GM19023 (cell line): ENCODE results near the gene ATP6AP1.
A peak's percentile ranks its signal among the peaks of the same experiment; 100 is the strongest.
"Not testable (repeated sequence)": the region's sequence is repeated elsewhere in the genome, so short reads cannot be mapped to it uniquely, and the experiment has no call there.

Source experiments
- ATAC-seq: cut with Tn5 transposase; IDR thresholded peaks from one replicate; pipeline ENCODE4 v1.9.1; 2021; ENCODE audit warnings: mild to moderate bottlenecking, moderate library complexity; ENCODE audit not compliant: unreplicated experiment

The ATP6AP1 gene

GRCh38 chrX:154428176-154429171 lies at the start of gene ATP6AP1:
ATP6AP1 (plus strand) TSS chrX:154428677; CDS start chrX:154428693, 16 bp downstream.
- ATAC-seq: peak; percentile 93

DNA sequence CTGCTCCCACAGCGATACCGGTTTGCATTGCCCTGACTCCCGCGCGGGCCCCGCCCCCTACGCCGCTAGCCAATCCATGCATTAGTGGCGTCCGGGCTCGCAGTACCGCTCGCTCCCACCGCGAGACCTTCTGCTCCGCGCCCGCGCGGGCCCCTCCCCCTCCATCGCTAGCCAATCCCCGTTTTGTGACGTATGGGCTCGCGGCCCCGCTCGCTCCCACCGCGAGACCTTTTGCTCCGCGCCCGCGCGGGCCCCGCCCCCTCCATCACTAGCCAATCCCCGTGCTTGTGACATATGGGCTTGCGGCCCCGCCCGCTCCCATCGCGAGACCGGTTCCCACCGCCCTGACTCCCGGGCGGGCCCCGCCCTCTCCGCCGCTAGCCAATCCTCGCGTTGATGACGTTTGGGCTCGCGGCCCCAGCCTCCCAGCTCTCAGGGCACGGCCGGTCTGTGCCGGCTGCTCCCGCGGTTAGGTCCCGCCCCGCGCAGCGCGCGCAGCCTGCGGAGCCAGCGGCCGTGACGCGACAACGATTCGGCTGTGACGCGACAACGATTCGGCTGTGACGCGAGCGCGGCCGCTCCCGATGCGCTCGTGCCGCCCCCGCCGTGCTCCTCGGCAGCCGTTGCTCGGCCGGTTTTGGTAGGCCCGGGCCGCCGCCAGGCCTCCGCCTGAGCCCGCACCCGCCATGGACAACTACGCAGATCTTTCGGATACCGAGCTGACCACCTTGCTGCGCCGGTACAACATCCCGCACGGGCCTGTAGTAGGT lies 49.5 kb upstream of the ATP6AP1 start, which contains the start of gene EMD:
EMD (plus strand) TSS at position 497 of the 770 bp plus-strand sequence; CDS start at position 687, 190 bp downstream.
- ATAC-seq: peak; percentile 80

GRCh38 chrX:154379569-154379951 lies 48.9 kb upstream of the ATP6AP1 start:
- ATAC-seq: no peak

GRCh38 chrX:154380153-154380552 lies 48.3 kb upstream of the ATP6AP1 start:
- no peak for ATAC-seq

- ATAC-seq: no peak
These were observed 47.7 kb upstream of the ATP6AP1 start for GRCh38 chrX:154380787-154381186.

DNA sequence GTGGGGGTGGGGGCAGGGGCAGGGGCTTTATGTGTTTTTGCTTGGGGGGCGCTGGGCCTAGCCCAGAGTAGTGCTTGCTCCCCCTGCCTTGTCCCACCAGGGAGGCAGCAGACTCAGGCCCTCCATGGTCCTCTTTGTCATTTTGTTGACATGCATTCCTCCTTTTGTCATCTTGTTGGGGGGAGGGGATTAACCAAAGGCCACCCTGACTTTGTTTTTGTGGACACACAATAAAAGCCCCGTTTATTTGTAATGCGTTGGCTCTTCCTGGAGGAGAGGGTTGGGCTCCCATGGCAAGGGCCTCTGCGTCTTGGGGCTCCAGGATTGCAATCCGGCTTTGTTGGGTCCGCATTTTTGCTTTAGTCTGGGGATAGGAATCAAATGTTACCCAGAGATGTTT lies 47.2 kb upstream of the ATP6AP1 start:
- ATAC-seq: no peak

GRCh38 chrX:154382483-154383069 lies 45.9 kb upstream of the ATP6AP1 start:
- no peak for ATAC-seq

GRCh38 chrX:154383359-154384283 lies 44.9 kb upstream of the ATP6AP1 start:
- ATAC-seq: no peak

DNA sequence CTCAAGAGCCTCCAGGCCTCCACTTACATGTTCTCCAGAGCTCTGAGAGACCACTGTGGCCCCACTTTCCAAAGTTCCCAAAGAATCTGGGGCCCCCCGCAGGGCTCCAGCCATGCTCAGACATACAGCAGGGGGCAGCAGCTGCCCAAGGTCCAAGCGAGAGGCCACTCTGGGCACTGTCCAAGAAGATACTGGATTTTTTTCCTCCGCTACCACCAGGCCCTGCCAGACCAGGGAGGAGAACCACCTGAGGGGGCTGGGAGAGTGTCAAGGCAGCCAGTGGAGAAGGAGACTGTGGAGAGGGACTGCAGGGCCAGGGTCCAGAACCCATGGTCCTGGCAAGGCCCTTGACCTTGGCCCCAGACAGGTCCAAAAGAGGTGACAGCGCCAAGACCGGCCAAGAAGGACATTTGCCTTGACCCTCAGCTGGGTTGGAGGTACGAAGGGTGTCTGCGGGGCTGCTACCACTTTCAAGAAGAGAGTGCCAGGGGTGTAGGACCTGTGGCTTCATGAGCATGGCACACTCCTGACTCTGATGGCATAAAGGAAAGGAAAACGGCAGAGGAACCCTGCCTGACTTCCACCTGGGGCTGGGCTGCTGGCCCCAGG lies 44.1 kb upstream of the ATP6AP1 start:
- ATAC-seq: no peak

DNA sequence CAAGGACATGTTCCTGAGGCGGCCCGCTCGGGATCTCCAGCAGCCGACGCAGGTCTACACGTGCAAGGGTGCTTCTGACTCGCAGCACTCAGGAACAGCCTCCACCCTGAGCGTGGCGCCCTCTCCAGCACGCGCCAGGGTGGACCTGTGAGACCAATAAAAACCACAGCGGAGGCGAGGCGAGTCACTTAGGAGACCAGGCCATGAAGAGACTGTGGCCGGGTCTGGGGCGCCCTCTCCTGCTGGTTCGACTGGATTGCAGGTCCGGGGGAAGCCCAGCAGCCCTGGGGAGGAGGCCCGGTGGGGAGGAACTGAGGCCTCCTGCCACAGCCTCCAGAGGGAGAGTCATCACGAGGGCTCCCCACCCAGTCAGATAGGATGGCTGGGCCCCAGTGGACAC lies 40.4 kb upstream of the ATP6AP1 start:
- peak; percentile 28 for ATAC-seq

- not testable (repeated sequence) for ATAC-seq
These were observed 39.8 kb upstream of the ATP6AP1 start for GRCh38 chrX:154388649-154389048.

DNA sequence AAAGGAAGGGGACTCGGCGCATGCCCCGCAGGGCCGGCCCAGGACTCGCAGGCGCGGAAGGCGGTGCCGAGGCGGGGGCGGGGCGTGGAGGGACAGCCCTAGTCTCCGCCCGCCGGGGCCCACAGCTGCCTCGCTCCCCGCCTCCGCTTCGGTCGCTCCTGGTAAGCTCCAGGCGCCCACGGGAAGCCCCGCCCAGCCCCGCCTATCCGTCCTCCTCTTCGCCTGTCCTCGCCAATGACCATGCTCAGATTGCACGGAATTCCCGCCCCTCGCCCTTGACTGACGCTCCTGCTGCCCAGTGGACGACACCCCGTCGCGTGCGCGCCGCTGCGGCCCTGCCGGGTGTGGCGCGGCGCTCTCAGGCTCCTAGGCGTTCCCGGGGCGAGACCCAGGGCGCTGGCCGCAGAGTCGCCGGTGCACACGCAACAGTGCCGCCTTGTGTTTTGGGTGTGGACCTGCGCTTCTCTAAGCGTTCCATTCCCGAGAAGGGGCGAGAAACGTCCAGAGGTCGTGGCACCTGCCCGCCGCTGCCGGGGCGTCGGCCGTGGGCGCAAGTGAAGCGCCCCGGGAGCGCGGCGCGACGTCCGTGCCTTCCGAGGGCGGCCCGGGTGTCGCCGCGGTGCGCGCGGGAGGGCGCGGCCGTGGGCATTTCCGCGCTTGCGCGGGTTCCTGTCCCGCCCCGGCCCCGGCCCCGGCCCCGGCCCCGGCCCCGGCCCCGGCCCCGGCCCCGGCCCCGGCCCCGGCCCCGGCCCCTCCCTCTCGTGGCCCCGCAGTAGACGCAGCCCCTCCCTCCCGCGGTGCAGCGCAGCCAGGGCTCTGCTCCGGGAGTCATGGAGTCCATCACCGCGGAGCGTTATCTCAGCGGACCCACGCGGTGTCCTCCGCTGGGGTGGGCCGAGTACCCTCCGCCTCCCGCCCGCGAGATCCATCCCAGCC lies 38.4 kb upstream of the ATP6AP1 start:
- peak; percentile 62 for ATAC-seq

- ATAC-seq: not testable (repeated sequence)
These were observed 32.1 kb upstream of the ATP6AP1 start for GRCh38 chrX:154396363-154396762.

- ATAC-seq: peak; percentile 59
These were observed 31.2 kb upstream of the ATP6AP1 start for GRCh38 chrX:154396973-154397887.

DNA sequence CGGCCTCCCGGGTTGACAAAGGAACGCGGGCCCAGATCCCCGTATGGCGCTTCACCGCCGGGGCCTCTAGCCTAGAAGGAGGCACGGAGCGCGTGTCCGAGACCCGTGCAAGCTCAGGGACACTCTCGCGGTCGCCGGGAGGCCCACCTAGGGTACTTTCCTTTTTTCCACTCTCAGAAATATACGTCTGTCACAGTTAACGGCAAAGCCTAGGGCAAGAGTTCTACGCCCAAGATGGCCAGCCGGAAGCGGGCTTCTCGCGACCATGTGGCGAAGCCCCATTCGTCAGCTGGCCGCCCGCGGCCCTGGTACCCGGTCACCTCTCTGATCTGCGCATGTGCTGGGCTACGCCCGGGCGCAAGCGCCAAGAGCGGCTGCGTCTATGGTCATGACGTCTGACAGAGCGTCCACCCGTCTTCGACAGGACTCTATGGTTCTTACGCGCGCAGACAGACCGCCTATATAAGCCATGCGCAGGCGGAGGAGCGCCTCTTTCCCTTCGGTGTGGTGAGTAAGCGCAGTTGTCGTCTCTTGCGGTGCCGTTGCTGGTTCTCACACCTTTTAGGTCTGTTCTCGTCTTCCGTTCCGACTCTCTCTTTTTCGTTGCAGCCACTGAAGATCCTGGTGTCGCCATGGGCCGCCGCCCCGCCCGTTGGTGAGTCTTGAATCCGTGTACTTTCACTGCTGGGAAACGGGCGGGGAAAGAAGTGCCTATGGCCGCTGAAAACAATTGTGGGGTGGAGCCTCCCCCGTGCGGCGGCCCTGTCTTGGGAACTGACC lies 30.4 kb upstream of the ATP6AP1 start, which contains the start of gene RPL10:
RPL10 (plus strand) TSS at position 490 of the 780 bp plus-strand sequence; CDS start at position 633, 143 bp downstream.
- ATAC-seq: peak; percentile 69

- peak; percentile 24 for ATAC-seq
These were observed 29.6 kb upstream of the ATP6AP1 start for GRCh38 chrX:154398668-154399526.
